ENCODE measurements around the gene MCMBP. TPM values are rescaled to one million over a fixed set of nuclear protein-coding genes. Genes with fewer than 3 reads are reported as not detected.
"Not testable (repeated sequence)": the region's sequence is repeated elsewhere in the genome, so short reads cannot be mapped to it uniquely, and the experiment has no call there.

Gene MCMBP
- total and polyA plus RNA-seq, 2 donors (not counting 1 experiment from before 2014, with no cell fraction given): 40.6 to 63.4 TPM

DNA sequence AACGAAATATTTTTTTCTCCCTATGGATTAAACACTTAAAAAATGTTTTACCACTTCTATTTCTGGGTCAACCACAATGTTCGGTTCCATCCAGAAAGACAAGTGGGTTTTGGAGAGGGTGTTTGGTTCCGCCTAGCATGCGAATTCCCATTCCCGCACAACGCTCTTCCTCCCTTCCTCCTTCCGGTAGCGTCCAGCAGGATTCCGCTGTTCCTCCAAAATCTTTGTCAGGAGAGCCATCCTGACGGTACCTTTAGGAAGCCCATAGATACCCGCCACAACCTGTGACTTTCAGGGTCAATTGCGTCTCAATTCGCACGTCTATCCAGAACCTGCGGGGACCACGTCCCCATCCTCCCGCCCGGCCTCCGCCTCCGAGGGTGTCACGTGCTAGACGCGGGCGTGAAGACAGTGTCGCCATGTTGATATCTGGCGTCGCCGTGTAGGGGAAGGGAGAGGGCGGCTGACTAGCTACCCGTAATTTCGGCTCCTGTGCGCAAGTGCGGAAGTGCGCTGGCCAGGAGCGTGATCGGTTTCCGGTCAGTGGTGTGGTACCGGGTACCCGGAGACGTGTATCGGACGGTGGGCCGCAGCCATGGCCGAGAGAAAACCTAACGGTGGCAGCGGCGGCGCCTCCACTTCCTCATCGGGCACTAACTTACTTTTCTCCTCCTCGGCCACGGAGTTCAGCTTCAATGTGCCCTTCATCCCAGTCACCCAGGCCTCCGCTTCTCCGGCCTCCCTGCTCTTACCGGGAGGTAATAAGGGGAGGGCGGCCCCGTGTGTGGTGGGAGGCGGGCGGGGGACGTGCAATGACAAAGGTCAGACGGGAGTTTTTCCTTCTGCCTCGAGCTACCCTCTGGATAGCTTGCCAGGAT is 19.8 kb upstream of the MCMBP start, which contains the start of gene SEC23IP:
Gene SEC23IP, plus strand, starts transcription at position 543 of the 878 bp plus-strand sequence. Its CDS starts 53 bp downstream, at position 596.
- DNase-seq (ENCODE audit: low read depth in 2 of 2): peak; percentile 96
- H3K4me3 ChIP-seq (replicated peaks in 1 of 4; ENCODE audit: control extremely low read depth in 1 of 4, insufficient read depth in 1 of 4, low read depth in 3 of 4, low read length in 4 of 4): peak within 1 kb of the TSS; percentile 74 to 99 (median 97)

GRCh38 chr10:119891849-119892187 is 19.2 kb upstream of the MCMBP start:
- Histone ChIP-seq H2AFZ (ENCODE audit: low read length) (peak overlapping the region; percentile 83), H3K27ac (ENCODE audit: insufficient read depth, low read length) (peak overlapping the region; percentile 94), H3K79me2 (ENCODE audit: control insufficient read depth, insufficient read depth, low read length) (peaks cover 35% of the 10 kb centered on the region), H3K4me3 (replicated peaks in 1 of 4; ENCODE audit: control extremely low read depth in 1 of 4, insufficient read depth in 1 of 4, low read depth in 3 of 4, low read length in 4 of 4) (peak overlapping the region; percentile 74 to 99 (median 97)), H3K4me1 (ENCODE audit: control insufficient read depth, extremely low read depth, insufficient read depth, low read length) (peaks cover 21% of the 10 kb centered on the region), H3K4me2 (ENCODE audit: extremely low read depth, insufficient read depth, low read length) (peak overlapping the region; percentile 88)
- H4K20me1 ChIP-seq (ENCODE audit: control insufficient read depth, extremely low read depth, insufficient read depth, low read length); H3K9ac ChIP-seq (ENCODE audit: insufficient read depth, low read length); H3K36me3 ChIP-seq (ENCODE audit: control insufficient read depth, insufficient read depth, low read length); DNase-seq (ENCODE audit: low read depth in 2 of 2); H3K9me3 ChIP-seq (ENCODE audit: control insufficient read depth, insufficient read depth, low read depth, low read length); H3K27me3 ChIP-seq (ENCODE audit: control insufficient read depth, insufficient read depth, low read length): not testable (repeated sequence)

More for the DNA sequence above, 19.8 kb upstream of the MCMBP start, which contains the start of gene SEC23IP:
- Histone ChIP-seq H3K9ac (ENCODE audit: insufficient read depth, low read length) (peak within 1 kb of the TSS; percentile 90), H3K79me2 (ENCODE audit: control insufficient read depth, insufficient read depth, low read length) (peaks cover 41% of the 10 kb centered on the region), H2AFZ (ENCODE audit: low read length) (peak within 1 kb of the TSS; percentile 91), H4K20me1 (ENCODE audit: control insufficient read depth, extremely low read depth, insufficient read depth, low read length) (peaks cover 6% of the 10 kb centered on the region), H3K4me2 (ENCODE audit: extremely low read depth, insufficient read depth, low read length) (peak within 1 kb of the TSS; percentile 93), H3K4me1 (ENCODE audit: control insufficient read depth, extremely low read depth, insufficient read depth, low read length) (peaks cover 21% of the 10 kb centered on the region), H3K27me3 (ENCODE audit: control insufficient read depth, insufficient read depth, low read length) (no peaks in the 10 kb centered on the region), H3K27ac (ENCODE audit: insufficient read depth, low read length) (peak within 1 kb of the TSS; percentile 94), H3K36me3 (ENCODE audit: control insufficient read depth, insufficient read depth, low read length) (peaks cover 1% of the 10 kb centered on the region), H3K9me3 (ENCODE audit: control insufficient read depth, insufficient read depth, low read depth, low read length) (no peaks in the 10 kb centered on the region)
- TF ChIP-seq CTCF (conservative IDR thresholded peaks at IDR 0.05 in 1 of 2, IDR thresholded peaks at IDR 0.05 in 1 of 2; ENCODE audit: low read depth in 1 of 2, low read length in 2 of 2) (no peak), EZH2 (IDR thresholded peaks at IDR 0.05; ENCODE audit: low read length, missing control alignments) (no peak)

DNA sequence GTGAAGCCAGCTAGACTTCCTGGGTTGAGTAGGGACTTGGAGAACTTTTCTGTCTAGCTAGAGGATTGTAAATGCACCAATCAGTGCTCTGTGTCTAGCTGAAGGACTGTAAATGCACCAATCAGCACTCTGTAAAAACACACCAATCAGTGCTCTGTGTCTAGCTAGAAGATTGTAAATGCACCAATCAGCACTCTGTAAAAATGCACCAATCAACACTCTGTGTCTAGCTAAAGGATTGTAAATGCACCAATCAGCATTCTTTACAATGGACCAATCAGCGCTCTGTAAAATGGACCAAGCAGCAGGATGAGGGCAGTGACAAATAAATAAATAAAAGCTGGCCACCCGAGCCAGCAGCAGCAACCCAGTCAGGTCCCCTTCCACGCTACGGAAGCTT is 17.7 kb upstream of the MCMBP start:
- H3K9ac ChIP-seq (ENCODE audit: insufficient read depth, low read length); H3K36me3 ChIP-seq (ENCODE audit: control insufficient read depth, insufficient read depth, low read length); H2AFZ ChIP-seq (ENCODE audit: low read length); H4K20me1 ChIP-seq (ENCODE audit: control insufficient read depth, extremely low read depth, insufficient read depth, low read length); H3K9me3 ChIP-seq (ENCODE audit: control insufficient read depth, insufficient read depth, low read depth, low read length); DNase-seq (ENCODE audit: low read depth in 2 of 2); H3K4me2 ChIP-seq (ENCODE audit: extremely low read depth, insufficient read depth, low read length); H3K27me3 ChIP-seq (ENCODE audit: control insufficient read depth, insufficient read depth, low read length); H3K4me3 ChIP-seq (replicated peaks in 1 of 4; ENCODE audit: control extremely low read depth in 1 of 4, insufficient read depth in 1 of 4, low read depth in 3 of 4, low read length in 4 of 4); H3K27ac ChIP-seq (ENCODE audit: insufficient read depth, low read length): not testable (repeated sequence)
- Histone ChIP-seq H3K4me1 (ENCODE audit: control insufficient read depth, extremely low read depth, insufficient read depth, low read length) (peaks cover 12% of the 10 kb centered on the region), H3K79me2 (ENCODE audit: control insufficient read depth, insufficient read depth, low read length) (peaks cover 30% of the 10 kb centered on the region)

GRCh38 chr10:119889201-119889600 is 16.6 kb upstream of the MCMBP start:
- H3K27me3 ChIP-seq (ENCODE audit: control insufficient read depth, insufficient read depth, low read length); DNase-seq (ENCODE audit: low read depth in 2 of 2); H3K27ac ChIP-seq (ENCODE audit: insufficient read depth, low read length); H3K4me1 ChIP-seq (ENCODE audit: control insufficient read depth, extremely low read depth, insufficient read depth, low read length); H3K9ac ChIP-seq (ENCODE audit: insufficient read depth, low read length); H3K9me3 ChIP-seq (ENCODE audit: control insufficient read depth, insufficient read depth, low read depth, low read length); H3K4me2 ChIP-seq (ENCODE audit: extremely low read depth, insufficient read depth, low read length); H2AFZ ChIP-seq (ENCODE audit: low read length); H3K4me3 ChIP-seq (replicated peaks in 1 of 4; ENCODE audit: control extremely low read depth in 1 of 4, insufficient read depth in 1 of 4, low read depth in 3 of 4, low read length in 4 of 4); H3K36me3 ChIP-seq (ENCODE audit: control insufficient read depth, insufficient read depth, low read length); H4K20me1 ChIP-seq (ENCODE audit: control insufficient read depth, extremely low read depth, insufficient read depth, low read length): not testable (repeated sequence)
- peaks cover 19% of the 10 kb centered on the region for H3K79me2 ChIP-seq (ENCODE audit: control insufficient read depth, insufficient read depth, low read length)

- not testable (repeated sequence) for H3K4me2 ChIP-seq (ENCODE audit: extremely low read depth, insufficient read depth, low read length); H3K27ac ChIP-seq (ENCODE audit: insufficient read depth, low read length); H4K20me1 ChIP-seq (ENCODE audit: control insufficient read depth, extremely low read depth, insufficient read depth, low read length); H3K9ac ChIP-seq (ENCODE audit: insufficient read depth, low read length); H3K9me3 ChIP-seq (ENCODE audit: control insufficient read depth, insufficient read depth, low read depth, low read length); H3K36me3 ChIP-seq (ENCODE audit: control insufficient read depth, insufficient read depth, low read length); DNase-seq (ENCODE audit: low read depth in 2 of 2); H3K27me3 ChIP-seq (ENCODE audit: control insufficient read depth, insufficient read depth, low read length); H2AFZ ChIP-seq (ENCODE audit: low read length); H3K4me1 ChIP-seq (ENCODE audit: control insufficient read depth, extremely low read depth, insufficient read depth, low read length); H3K4me3 ChIP-seq (replicated peaks in 1 of 4; ENCODE audit: control extremely low read depth in 1 of 4, insufficient read depth in 1 of 4, low read depth in 3 of 4, low read length in 4 of 4)
- peaks cover 14% of the 10 kb centered on the region for H3K79me2 ChIP-seq (ENCODE audit: control insufficient read depth, insufficient read depth, low read length)
These were observed 16.1 kb upstream of the MCMBP start for GRCh38 chr10:119888715-119889114.

- not testable (repeated sequence) for H3K9ac ChIP-seq (ENCODE audit: insufficient read depth, low read length); DNase-seq (ENCODE audit: low read depth in 2 of 2); H2AFZ ChIP-seq (ENCODE audit: low read length)
These were observed 13.4 kb upstream of the MCMBP start for GRCh38 chr10:119886070-119886469.

More at GRCh38 chr10:119886070-119886469, 13.4 kb upstream of the MCMBP start:
- H3K4me2 ChIP-seq (ENCODE audit: extremely low read depth, insufficient read depth, low read length); H4K20me1 ChIP-seq (ENCODE audit: control insufficient read depth, extremely low read depth, insufficient read depth, low read length); H3K79me2 ChIP-seq (ENCODE audit: control insufficient read depth, insufficient read depth, low read length); H3K27ac ChIP-seq (ENCODE audit: insufficient read depth, low read length); H3K27me3 ChIP-seq (ENCODE audit: control insufficient read depth, insufficient read depth, low read length); H3K4me1 ChIP-seq (ENCODE audit: control insufficient read depth, extremely low read depth, insufficient read depth, low read length); H3K36me3 ChIP-seq (ENCODE audit: control insufficient read depth, insufficient read depth, low read length); H3K4me3 ChIP-seq (replicated peaks in 1 of 4; ENCODE audit: control extremely low read depth in 1 of 4, insufficient read depth in 1 of 4, low read depth in 3 of 4, low read length in 4 of 4); H3K9me3 ChIP-seq (ENCODE audit: control insufficient read depth, insufficient read depth, low read depth, low read length): not testable (repeated sequence)

All from fibroblast of lung (primary cell).